HCT116 (cell line): Measurements from ENCODE around the gene UBE2L3. TPM values are rescaled to one million over a fixed set of nuclear protein-coding genes. Genes with fewer than 3 reads are reported as not detected.

Experiments used
- ATAC-seq: fragments of 200-7000 bp; cut with Tn5 transposase; 2 replicates; pipeline ENCODE4 v1.9.1; 2020; ENCODE audit warnings: mild to moderate bottlenecking, moderate library complexity
- BruUV-seq: library from RNA; stranded (reverse); fragments of 400-500 nt; replicated peaks from 2 replicates; lab custom pipeline; 2021; lab: Mats Ljungman, UMichigan
- CTCF ChIA-PET: fragments of 300-600 bp; sonication (Branson Sonifier 250); formaldehyde crosslinking; loops from one replicate; lab custom pipeline; 2021; ENCODE audit warnings: antibody characterized with exemption; lab: Charles Lee
- POLR2A ChIA-PET: fragments of 300-600, 350-600 bp; sonication (Branson Sonifier 250); formaldehyde crosslinking; loops from one replicate; lab custom pipeline; 2021; ENCODE audit warnings: antibody characterized with exemption; lab: Charles Lee
- RAD21 ChIA-PET, 2 experiments: fragments of 300-600 bp; sonication (Branson Sonifier 250); formaldehyde crosslinking; loops; one replicate each; lab custom pipeline; 2023; ENCODE audit warnings: low total read pairs in 2 of 2; ENCODE audit not compliant: uncharacterized antibody in 2 of 2, unreplicated experiment in 2 of 2, low non-redundant PET in 1 of 2; lab: Charles Lee
- DNase-seq: peaks from one replicate; pipeline ENCODE4 v3.0.0-alpha.2; 2010; ENCODE audit warnings: low read depth, low spot score
- H2AFZ ChIP-seq: fragments of 200-600 bp; shearing (Covaris generic), sonication (generic); 2 replicates; pipeline ENCODE4 v1.6.1; 2017; ENCODE audit warnings: low read depth, mixed run types, mixed read lengths, antibody characterized with exemption, low read length; ENCODE audit not compliant: poor library complexity, severe bottlenecking
- H3K27ac ChIP-seq: 2 replicates; pipeline ENCODE4 v1.5.1; 2012; ENCODE audit warnings: low read depth, low read length
- H3K27me3 ChIP-seq: fragments of 200-600 bp; sonication (generic); 2 replicates; pipeline ENCODE4 v1.6.1; 2016; ENCODE audit warnings: mixed run types, low read length, mixed read lengths; ENCODE audit not compliant: insufficient read depth
- H3K36me3 ChIP-seq, 2 experiments: fragments of 200-500 bp in 1 of 2; fragments of 200-600 bp in 1 of 2; sonication (Bioruptor generic) in 1 of 2; sonication (generic) in 1 of 2; 2 replicates each; pipeline versions ENCODE4 v1.5.1 to v1.6.1; 2014 to 2016; ENCODE audit warnings: low read length in 2 of 2, inconsistent platforms in 1 of 2, mixed read lengths in 1 of 2, mixed run types in 1 of 2; ENCODE audit not compliant: insufficient read depth in 2 of 2, control insufficient read depth in 1 of 2
- H3K4me1 ChIP-seq, 2 experiments: fragments of 200-600 bp in 1 of 2; sonication (generic) in 1 of 2; 2 replicates each; pipeline versions ENCODE4 v1.5.1 to v1.6.1; 2012 to 2017; ENCODE audit warnings: low read length in 2 of 2, inconsistent platforms in 1 of 2, mild to moderate bottlenecking in 1 of 2, mixed read lengths in 1 of 2, mixed run types in 1 of 2, moderate library complexity in 1 of 2; ENCODE audit not compliant: insufficient read depth in 2 of 2, control insufficient read depth in 1 of 2
- H3K4me2 ChIP-seq: fragments of 200-600 bp; sonication (generic); 2 replicates; pipeline ENCODE4 v1.6.1; 2017; ENCODE audit warnings: mixed run types, low read length, mixed read lengths
- H3K4me3 ChIP-seq, 2 experiments: fragments of 200-600 bp in 1 of 2; sonication (generic) in 1 of 2; replicated peaks in 1 of 2; 2 replicates each; pipeline ENCODE4 v1.5.1; 2011 to 2016; ENCODE audit warnings: low read length in 2 of 2, control low read depth in 1 of 2, low read depth in 1 of 2, mild to moderate bottlenecking in 1 of 2, mixed read lengths in 1 of 2, mixed run types in 1 of 2
- H3K79me2 ChIP-seq: fragments of 200-600 bp; sonication (generic); 2 replicates; pipeline ENCODE4 v1.6.1; 2017; ENCODE audit warnings: mild to moderate bottlenecking, mixed run types, low read length, moderate library complexity, mixed read lengths; ENCODE audit not compliant: insufficient read depth
- H3K9ac ChIP-seq: fragments of 200-600 bp; sonication (generic); 2 replicates; pipeline ENCODE4 v1.6.1; 2016; ENCODE audit warnings: low read length, mixed read lengths
- H3K9me2 ChIP-seq: fragments of 200-600 bp; sonication (generic), shearing (Covaris generic); 2 replicates; pipeline ENCODE4 v1.6.1; 2017; ENCODE audit warnings: mixed run types, mild to moderate bottlenecking, moderate library complexity; ENCODE audit not compliant: insufficient read depth
- H3K9me3 ChIP-seq, 2 experiments: fragments of 200-500 bp in 1 of 2; fragments of 200-600 bp in 1 of 2; sonication (Bioruptor generic) in 1 of 2; sonication (generic) in 1 of 2; 2 replicates each; pipeline ENCODE4 v1.6.1; 2014 to 2017; ENCODE audit warnings: low read length in 2 of 2, mixed read lengths in 2 of 2, inconsistent platforms in 1 of 2, low read depth in 1 of 2, mild to moderate bottlenecking in 1 of 2, mixed run types in 1 of 2, moderate library complexity in 1 of 2; ENCODE audit not compliant: control insufficient read depth in 1 of 2, insufficient read depth in 1 of 2
- H4K20me1 ChIP-seq: fragments of 200-600 bp; sonication (generic), shearing (Covaris generic); 2 replicates; pipeline ENCODE4 v1.6.1; 2017; ENCODE audit warnings: mixed run types, mild to moderate bottlenecking, moderate library complexity; ENCODE audit not compliant: insufficient read depth
- CBX3 ChIP-seq: IDR thresholded peaks from 2 replicates; pipeline ENCODE4 v1.6.1; 2012; ENCODE audit warnings: low read depth
- CEBPB ChIP-seq: IDR thresholded peaks from 2 replicates; pipeline ENCODE4 v1.6.1; 2012; ENCODE audit warnings: low read depth
- ELF1 ChIP-seq: IDR thresholded peaks from 2 replicates; pipeline ENCODE4 v1.6.1; 2012; ENCODE audit warnings: low read depth, borderline replicate concordance
- EZH2 ChIP-seq: fragments of 200-600 bp; sonication (generic); IDR thresholded peaks from 2 replicates; pipeline ENCODE4 v1.6.1; 2017; ENCODE audit warnings: antibody characterized with exemption, mixed run types
- FOSL1 ChIP-seq: IDR thresholded peaks from 2 replicates; pipeline ENCODE4 v1.6.1; 2012; ENCODE audit warnings: low read depth
- POLR2A ChIP-seq: IDR thresholded peaks from 2 replicates; pipeline ENCODE4 v1.7.0; 2011; ENCODE audit warnings: borderline replicate concordance; ENCODE audit not compliant: insufficient read depth, insufficient read length; ENCODE audit errors: extremely low read depth
- POLR2AphosphoS5 ChIP-seq: IDR thresholded peaks from 2 replicates; pipeline ENCODE4 v1.6.1; 2011; ENCODE audit warnings: mild to moderate bottlenecking, low read depth, low read length, moderate library complexity
- SP1 ChIP-seq: IDR thresholded peaks from 2 replicates; pipeline ENCODE4 v1.6.1; 2012; ENCODE audit warnings: low read depth
- SRF ChIP-seq: IDR thresholded peaks from 2 replicates; pipeline ENCODE4 v1.6.1; 2012; ENCODE audit warnings: low read depth
- TCF7L2 ChIP-seq: IDR thresholded peaks from 2 replicates; pipeline ENCODE4 v1.7.0; 2011; ENCODE audit warnings: borderline replicate concordance, inconsistent platforms; ENCODE audit not compliant: insufficient read depth, insufficient read length; ENCODE audit errors: extremely low read depth
- YY1 ChIP-seq: IDR thresholded peaks from 2 replicates; pipeline ENCODE4 v1.6.1; 2011; ENCODE audit warnings: low read length, low read depth, moderate library complexity, mild to moderate bottlenecking; ENCODE audit not compliant: insufficient replicate concordance; ENCODE audit errors: extremely low read depth
- ZFX ChIP-seq: fragments of 450-650 bp; IDR thresholded peaks from 2 replicates; pipeline ENCODE4 v1.6.1; 2017
- ZNF274 ChIP-seq: fragments of 200-500 bp; sonication (Bioruptor generic); IDR thresholded peaks from 2 replicates; pipeline ENCODE4 v1.6.1; 2014; ENCODE audit warnings: mild to moderate bottlenecking, low read depth, low read length, inconsistent platforms
- intact Hi-C: fragments of 100-400 bp; cut with micrococcal nuclease; formaldehyde crosslinking; loops from 2 replicates; pipeline ENCODE4 v1.10.0; 2022
- total RNA-seq: library from RNA; stranded (reverse); gene quantifications from one replicate; pipeline ENCODE4 v1.2.1, GENCODE V29; 2021; ENCODE audit not compliant: unreplicated experiment
- TF ChIP-seq, protein P1 (sequence below): IDR thresholded peaks from 2 replicates; pipeline ENCODE4 v1.6.1; 2012; ENCODE audit warnings: low read depth
- TF ChIP-seq, protein P2 (sequence below): IDR thresholded peaks from 2 replicates; pipeline ENCODE4 v1.6.1; 2012
- TF ChIP-seq, protein P3 (sequence below): IDR thresholded peaks from 2 replicates; pipeline ENCODE4 v1.6.1; 2012

Gene UBE2L3
- total RNA-seq, 1 experiment from 2014 or later, result 55.6 TPM

- CTCF ChIA-PET, result no interaction called here
- intact Hi-C loops, result no loop called here
- no peak overlapping the region for H3K9ac ChIP-seq
Measured at GRCh38 chr22:21563912-21564311, 3.6 kb upstream of the UBE2L3 start.

More at GRCh38 chr22:21563912-21564311, 3.6 kb upstream of the UBE2L3 start:
- no TSS peak for BruUV-seq
- H2AFZ ChIP-seq, result no peak overlapping the region
- no peak overlapping the region for H3K4me3 ChIP-seq
- peaks cover 4% of the 10 kb centered on the region; the same call in 1 of the 2 replicates for H4K20me1 ChIP-seq
- RAD21 ChIA-PET, result no interaction called here
- peaks cover 14% of the 10 kb centered on the region for H3K79me2 ChIP-seq
- POLR2A ChIA-PET, result no interaction called here
- DNase-seq, result no peak
- H3K9me2 ChIP-seq, result no peaks in the 10 kb centered on the region
- H3K4me1 ChIP-seq, result peaks cover 3 to 29% of the 10 kb centered on the region in 2 experiments; a peak in 3 of 4 replicates
- TF ChIP-seq FOSL1 (no peak), SP1 (no peak), TCF7L2 (no peak), SRF (no peak), POLR2A (no peak), ZNF274 (no peak), CEBPB (no peak), EZH2 (no peak), YY1 (no peak), POLR2AphosphoS5 (no peak), ZFX (no peak), CBX3 (no peak), ELF1 (no peak)
- TF ChIP-seq, protein P1, sequence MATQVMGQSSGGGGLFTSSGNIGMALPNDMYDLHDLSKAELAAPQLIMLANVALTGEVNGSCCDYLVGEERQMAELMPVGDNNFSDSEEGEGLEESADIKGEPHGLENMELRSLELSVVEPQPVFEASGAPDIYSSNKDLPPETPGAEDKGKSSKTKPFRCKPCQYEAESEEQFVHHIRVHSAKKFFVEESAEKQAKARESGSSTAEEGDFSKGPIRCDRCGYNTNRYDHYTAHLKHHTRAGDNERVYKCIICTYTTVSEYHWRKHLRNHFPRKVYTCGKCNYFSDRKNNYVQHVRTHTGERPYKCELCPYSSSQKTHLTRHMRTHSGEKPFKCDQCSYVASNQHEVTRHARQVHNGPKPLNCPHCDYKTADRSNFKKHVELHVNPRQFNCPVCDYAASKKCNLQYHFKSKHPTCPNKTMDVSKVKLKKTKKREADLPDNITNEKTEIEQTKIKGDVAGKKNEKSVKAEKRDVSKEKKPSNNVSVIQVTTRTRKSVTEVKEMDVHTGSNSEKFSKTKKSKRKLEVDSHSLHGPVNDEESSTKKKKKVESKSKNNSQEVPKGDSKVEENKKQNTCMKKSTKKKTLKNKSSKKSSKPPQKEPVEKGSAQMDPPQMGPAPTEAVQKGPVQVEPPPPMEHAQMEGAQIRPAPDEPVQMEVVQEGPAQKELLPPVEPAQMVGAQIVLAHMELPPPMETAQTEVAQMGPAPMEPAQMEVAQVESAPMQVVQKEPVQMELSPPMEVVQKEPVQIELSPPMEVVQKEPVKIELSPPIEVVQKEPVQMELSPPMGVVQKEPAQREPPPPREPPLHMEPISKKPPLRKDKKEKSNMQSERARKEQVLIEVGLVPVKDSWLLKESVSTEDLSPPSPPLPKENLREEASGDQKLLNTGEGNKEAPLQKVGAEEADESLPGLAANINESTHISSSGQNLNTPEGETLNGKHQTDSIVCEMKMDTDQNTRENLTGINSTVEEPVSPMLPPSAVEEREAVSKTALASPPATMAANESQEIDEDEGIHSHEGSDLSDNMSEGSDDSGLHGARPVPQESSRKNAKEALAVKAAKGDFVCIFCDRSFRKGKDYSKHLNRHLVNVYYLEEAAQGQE, result no peak
- TF ChIP-seq, protein P2, sequence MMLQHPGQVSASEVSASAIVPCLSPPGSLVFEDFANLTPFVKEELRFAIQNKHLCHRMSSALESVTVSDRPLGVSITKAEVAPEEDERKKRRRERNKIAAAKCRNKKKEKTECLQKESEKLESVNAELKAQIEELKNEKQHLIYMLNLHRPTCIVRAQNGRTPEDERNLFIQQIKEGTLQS, result no peak
- TF ChIP-seq, protein P3, sequence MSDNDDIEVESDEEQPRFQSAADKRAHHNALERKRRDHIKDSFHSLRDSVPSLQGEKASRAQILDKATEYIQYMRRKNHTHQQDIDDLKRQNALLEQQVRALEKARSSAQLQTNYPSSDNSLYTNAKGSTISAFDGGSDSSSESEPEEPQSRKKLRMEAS, result no peak
- no peaks in the 10 kb centered on the region for H3K36me3 ChIP-seq
- no peaks in the 10 kb centered on the region for H3K9me3 ChIP-seq
- no peaks in the 10 kb centered on the region for H3K27me3 ChIP-seq
- no peak for ATAC-seq
- H3K4me2 ChIP-seq, result no peak overlapping the region
- H3K27ac ChIP-seq, result no peak overlapping the region
